T47D (cell line): Measurements from ENCODE around the gene CSMD2.

Experiments used
- DNase-seq, 2 experiments: peaks; one replicate each; pipeline versions ENCODE4 v3.0.0 to v3.0.0-alpha.2; 2011 to 2012; ENCODE audit warnings: low read depth in 1 of 2, low spot score in 1 of 2
- JUND ChIP-seq: IDR thresholded peaks from 2 replicates; pipeline ENCODE4 v1.6.1; 2012; ENCODE audit warnings: low read depth
- in situ Hi-C: cut with HindIII; loops from 2 replicates; pipeline ENCODE4 v1.10.0; 2016; ENCODE audit warnings: low sequenced_read_pairs, low pct_unique_long_range_greater_than_20kb

CSMD2 gene

GRCh38 chr1:33548319-33548718, 616.7 kb downstream of the CSMD2 start:
- no peak for TF ChIP-seq JUND
- in situ Hi-C loops = no loop called here
- DNase-seq = no peak

GRCh38 chr1:33547576-33547975, 617.5 kb downstream of the CSMD2 start:
- no peak for DNase-seq
- in situ Hi-C loops = no loop called here
- TF ChIP-seq JUND = no peak

- DNase-seq = no peak
- TF ChIP-seq JUND = no peak
- in situ Hi-C loops = no loop called here
These were observed 623.1 kb downstream of the CSMD2 start for GRCh38 chr1:33541966-33542365.

GRCh38 chr1:33537885-33538284, 627.1 kb downstream of the CSMD2 start:
- no peak for TF ChIP-seq JUND
- no peak for DNase-seq
- in situ Hi-C loops = no loop called here

- in situ Hi-C loops = no loop called here
- DNase-seq = no peak
- no peak for TF ChIP-seq JUND
These were observed 629.7 kb downstream of the CSMD2 start for GRCh38 chr1:33535334-33535733.

- in situ Hi-C loops = no loop called here
- no peak for DNase-seq
- TF ChIP-seq JUND = no peak
These were observed 632.1 kb downstream of the CSMD2 start for GRCh38 chr1:33532936-33533335.

GRCh38 chr1:33532250-33532649, 632.8 kb downstream of the CSMD2 start:
- no peak for TF ChIP-seq JUND
- DNase-seq = no peak
- in situ Hi-C loops = no loop called here

GRCh38 chr1:33529957-33530356, 635.1 kb downstream of the CSMD2 start:
- DNase-seq = no peak
- in situ Hi-C loops = no loop called here
- TF ChIP-seq JUND = no peak

- no peak for DNase-seq
- in situ Hi-C loops = no loop called here
These were observed 637.1 kb downstream of the CSMD2 start for GRCh38 chr1:33527934-33528333.

GRCh38 chr1:33524586-33524985, 640.4 kb downstream of the CSMD2 start:
- no peak for DNase-seq
- TF ChIP-seq JUND = no peak
- in situ Hi-C loops = no loop called here

More at GRCh38 chr1:33527934-33528333, 637.1 kb downstream of the CSMD2 start:
- TF ChIP-seq JUND = no peak

GRCh38 chr1:33519240-33519884, 645.7 kb downstream of the CSMD2 start:
- no peak for DNase-seq
- in situ Hi-C loops = no loop called here
- TF ChIP-seq JUND = no peak

- no peak for DNase-seq
- no peak for TF ChIP-seq JUND
- in situ Hi-C loops = no loop called here
These were observed 647.3 kb downstream of the CSMD2 start for GRCh38 chr1:33517596-33518250.

- DNase-seq = no peak
- in situ Hi-C loops = no loop called here
- no peak for TF ChIP-seq JUND
These were observed 648.0 kb downstream of the CSMD2 start for GRCh38 chr1:33516891-33517567.
